Heart right ventricle (tissue), 16 donors: ENCODE data around the gene NPHP4. TPM values are rescaled to one million over a fixed set of nuclear protein-coding genes. Genes with fewer than 3 reads are reported as not detected.

Experiments
- ATAC-seq, 8 donors: fragments of 200-7000 bp; cut with Tn5 transposase; one replicate each; pipeline ENCODE4 v1.9.1; 2020; ENCODE audit warnings: mild to moderate bottlenecking in 8 of 8, moderate library complexity in 8 of 8, moderate number of reproducible peaks in 1 of 8
- DNase-seq, 2 donors: peaks; one replicate each; pipeline ENCODE4 v3.0.0-alpha.2; 2020
- H3K27ac ChIP-seq, 10 donors: fragments of 200-600 bp; sonication (generic) in 2 of 10; one replicate each; pipeline versions ENCODE4 v1.5.0 to v1.8.0; 2020 to 2022; ENCODE audit warnings: mild to moderate bottlenecking in 3 of 10
- H3K27me3 ChIP-seq, 7 donors: fragments of 200-600 bp; one replicate each; pipeline ENCODE4 v1.8.0; 2021 to 2022; ENCODE audit warnings: mild to moderate bottlenecking in 2 of 7
- H3K36me3 ChIP-seq, 9 donors: fragments of 200-600 bp; sonication (generic) in 1 of 9; one replicate each; pipeline versions ENCODE4 v1.5.0 to v1.8.0; 2020 to 2022; ENCODE audit warnings: mild to moderate bottlenecking in 2 of 9
- H3K4me1 ChIP-seq, 9 donors: fragments of 200-600 bp; sonication (generic) in 1 of 9; one replicate each; pipeline versions ENCODE4 v1.5.0 to v1.8.0; 2020 to 2022; ENCODE audit warnings: mild to moderate bottlenecking in 4 of 9
- H3K4me3 ChIP-seq, 10 donors: fragments of 200-600 bp; sonication (generic) in 2 of 10; one replicate each; pipeline versions ENCODE4 v1.5.0 to v1.8.0; 2020 to 2022; ENCODE audit warnings: mild to moderate bottlenecking in 7 of 10, moderate library complexity in 2 of 10
- H3K9me3 ChIP-seq, 11 donors: fragments of 200-600 bp in 10 of 11; sonication (generic) in 2 of 11; one replicate each; pipeline versions ENCODE4 v1.5.0 to v1.8.0; 2013 to 2022; ENCODE audit warnings: mild to moderate bottlenecking in 2 of 11, control low read depth in 1 of 11, moderate library complexity in 1 of 11
- WGBS, 2 donors: extraction: QIAGEN DNeasy Blood & Tissue Kit; methylation state at CpG; one replicate each; pipeline ENCODE4 v1.1.7; 2013; ENCODE audit warnings: inconsistent platforms in 1 of 2; 5-methylcytosine and 5-hydroxymethylcytosine counted together
- intact Hi-C, 10 donors: fragments of 100-400 bp; cut with DNase I; formaldehyde crosslinking; loops; one replicate each; pipeline versions ENCODE4 v1.11.1 to v1.14.2; 2022
- polyA plus RNA-seq, 2 donors: library from polyadenylated mRNA; stranded (reverse); fragments of 200-250 nt; gene quantifications; one replicate each; pipeline ENCODE4 v1.2.3, GENCODE V29; 2013
- total RNA-seq, 10 donors: library from RNA; stranded (reverse); fragmentation: NEBNext Ultra II Directional in 3 of 10; extraction: Animal tissue kit (Norgen Biotek cat#: 25700) in 3 of 10; gene quantifications; one replicate each; pipeline versions ENCODE4 v1.2.1 to v1.2.4, GENCODE V29; 2021 to 2023
- TF ChIP-seq, protein P1 (sequence below), 9 donors: fragments of 200-600 bp; sonication (generic) in 2 of 9; IDR thresholded peaks; one replicate each; pipeline versions ENCODE4 v1.5.0 to v1.8.0; 2021 to 2022; ENCODE audit warnings: antibody characterized with exemption in 9 of 9, mild to moderate bottlenecking in 5 of 9, moderate library complexity in 1 of 9
- donor health status: Arrhythmogenic right ventricular cardiomyopathy.
- donor health status: ischemic (EF 13 %, LVEDD 7.1; RV severe dilation, severe dysfunction).
- donor health status: healthy with polysubstance abuse.
- donor health status: DM: no; HTN: yes; CAD: no.
- donor health status: DM: no; HTN: no; CAD: no.
- donor health status: ischemic (EF 25% LVEDD 6.9; RV normal size, moderate dysfunction).
- donor health status: ischemic (EF 25% LVEDD 5.7; RV mildly dilated, moderate dysfunction).
- donor health status: healthy.
- donor health status: DM: yes; HTN: yes; CAD: no.
- donor health status: Ischemic cardiomyopathy.
- donor health status: ischemic (EF 35%, LVEDD 5.7; RV mildly dilated, moderate dysfunction).
- donor health status: nonischemic (EF 11% LVEDD 7.7; RV severe dilation, severe dysfunction).
- donor health status: DM: yes; HTN: yes; CAD: no.
- donor health status: PGD.
- donor health status: ischemic (EF 29% LVEDD 5.4; RV normal size, mild dysfunction).
- donor health status: nonischemic (EF 23%, LVEDD 6.1; RV moderate dilation, normal function).

The NPHP4 gene
- total and polyA plus RNA-seq, 12 donors, result 2.4 to 5.7 (median 3.3) TPM

GRCh38 chr1:5986018-5986417, 6.2 kb downstream of the NPHP4 start:
- Histone ChIP-seq H3K27me3 (no peaks in the 10 kb centered on the region), H3K27ac (no peak overlapping the region), H3K4me1 (peaks cover 3 to 7% (median 5%) of the 10 kb centered on the region in 9 donors), H3K36me3 (peaks cover 0 to 39% (median 0%) of the 10 kb centered on the region in 9 donors), H3K9me3 (no peaks in the 10 kb centered on the region), H3K4me3 (no peak overlapping the region)
- ATAC-seq (no peak), DNase-seq (no peak)
- intact Hi-C loops, result no loop called here
- 89 to 92% methylated on average over 13 of the region's 13 CpGs for WGBS, 2 donors
- TF ChIP-seq, protein P1, sequence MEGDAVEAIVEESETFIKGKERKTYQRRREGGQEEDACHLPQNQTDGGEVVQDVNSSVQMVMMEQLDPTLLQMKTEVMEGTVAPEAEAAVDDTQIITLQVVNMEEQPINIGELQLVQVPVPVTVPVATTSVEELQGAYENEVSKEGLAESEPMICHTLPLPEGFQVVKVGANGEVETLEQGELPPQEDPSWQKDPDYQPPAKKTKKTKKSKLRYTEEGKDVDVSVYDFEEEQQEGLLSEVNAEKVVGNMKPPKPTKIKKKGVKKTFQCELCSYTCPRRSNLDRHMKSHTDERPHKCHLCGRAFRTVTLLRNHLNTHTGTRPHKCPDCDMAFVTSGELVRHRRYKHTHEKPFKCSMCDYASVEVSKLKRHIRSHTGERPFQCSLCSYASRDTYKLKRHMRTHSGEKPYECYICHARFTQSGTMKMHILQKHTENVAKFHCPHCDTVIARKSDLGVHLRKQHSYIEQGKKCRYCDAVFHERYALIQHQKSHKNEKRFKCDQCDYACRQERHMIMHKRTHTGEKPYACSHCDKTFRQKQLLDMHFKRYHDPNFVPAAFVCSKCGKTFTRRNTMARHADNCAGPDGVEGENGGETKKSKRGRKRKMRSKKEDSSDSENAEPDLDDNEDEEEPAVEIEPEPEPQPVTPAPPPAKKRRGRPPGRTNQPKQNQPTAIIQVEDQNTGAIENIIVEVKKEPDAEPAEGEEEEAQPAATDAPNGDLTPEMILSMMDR (IDR thresholded peaks at IDR 0.05), result no peak

DNA sequence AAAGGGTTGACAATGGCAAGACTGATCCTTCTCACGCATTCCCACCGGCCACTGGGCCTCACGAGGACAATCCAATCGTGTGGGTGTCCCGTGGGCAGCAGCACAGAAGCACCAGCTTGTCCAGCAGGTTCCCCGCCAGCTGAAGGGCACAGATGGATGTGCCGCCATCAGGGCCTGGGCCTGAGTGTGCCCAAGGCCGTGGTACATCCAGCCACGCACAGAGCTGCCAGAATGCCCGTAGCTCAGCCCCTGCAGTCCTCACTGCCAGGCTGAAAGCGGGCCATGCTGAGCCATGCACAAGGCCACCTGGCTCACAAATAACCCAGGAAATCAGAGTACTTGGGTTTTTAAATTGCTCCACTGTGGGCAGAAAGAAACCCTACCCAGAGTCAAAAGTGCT, 7.0 kb downstream of the NPHP4 start:
- DNase-seq, result no peak
- ATAC-seq, result no peak

GRCh38 chr1:5983361-5984103, 8.7 kb downstream of the NPHP4 start:
- no peak for ATAC-seq

More for the DNA sequence above, 7.0 kb downstream of the NPHP4 start:
- Histone ChIP-seq H3K27me3 (no peaks in the 10 kb centered on the region), H3K9me3 (no peaks in the 10 kb centered on the region), H3K4me1 (peaks cover 0 to 9% (median 0%) of the 10 kb centered on the region in 9 donors), H3K4me3 (no peak overlapping the region), H3K36me3 (peaks cover 0 to 39% (median 0%) of the 10 kb centered on the region in 9 donors), H3K27ac (no peak overlapping the region)
- intact Hi-C loops, result no loop called here
- WGBS, 2 donors, result 89 to 98% methylated on average over 11 of the region's 11 CpGs
- TF ChIP-seq, protein P1 (IDR thresholded peaks at IDR 0.05), result no peak

DNA sequence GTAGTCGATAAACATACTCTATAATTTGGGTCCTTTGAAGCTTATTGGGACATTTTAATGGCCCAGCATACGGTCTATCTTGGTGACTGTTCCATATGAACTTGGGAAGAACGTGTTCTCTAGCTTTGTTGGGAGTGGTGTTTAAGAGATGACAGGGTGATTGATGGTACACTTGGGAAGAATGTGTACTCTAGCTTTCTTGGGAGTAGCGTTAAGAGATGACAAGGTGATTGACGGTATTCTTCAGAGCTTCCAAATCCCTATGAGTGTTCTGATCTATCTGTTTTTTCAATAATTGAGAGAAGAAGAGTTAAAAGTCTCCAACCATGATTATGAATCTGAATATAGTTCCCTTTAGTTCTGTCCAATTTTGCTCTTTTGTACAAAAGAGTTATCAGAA, 9.4 kb downstream of the NPHP4 start:
- Histone ChIP-seq H3K36me3 (peaks cover 0 to 39% (median 0%) of the 10 kb centered on the region in 9 donors), H3K9me3 (no peaks in the 10 kb centered on the region), H3K27me3 (no peaks in the 10 kb centered on the region), H3K27ac (no peak overlapping the region), H3K4me3 (no peak overlapping the region), H3K4me1 (peaks cover 0 to 11% (median 0%) of the 10 kb centered on the region in 9 donors)
- ATAC-seq (no peak), DNase-seq (no peak)
- TF ChIP-seq, protein P1 (IDR thresholded peaks at IDR 0.05), result no peak
- intact Hi-C loops, result no loop called here
- 77 to 79% methylated on average over 5 of the region's 5 CpGs for WGBS, 2 donors

More at GRCh38 chr1:5983361-5984103, 8.7 kb downstream of the NPHP4 start:
- Histone ChIP-seq H3K27me3 (no peaks in the 10 kb centered on the region), H3K4me3 (no peak overlapping the region), H3K27ac (no peak overlapping the region), H3K4me1 (peaks cover 0 to 11% (median 0%) of the 10 kb centered on the region in 9 donors), H3K36me3 (peaks cover 0 to 39% (median 0%) of the 10 kb centered on the region in 9 donors), H3K9me3 (no peaks in the 10 kb centered on the region)
- intact Hi-C loops, result no loop called here
- no peak for DNase-seq
- TF ChIP-seq, protein P1 (IDR thresholded peaks at IDR 0.05), result no peak
- WGBS, 2 donors, result 90 to 91% methylated on average over 6 of the region's 6 CpGs
